DMS 273 (cell line): ENCODE data around the gene HOXC10.
A peak's percentile ranks its signal among the peaks of the same experiment; 100 is the strongest.

Experiments
- DNase-seq: peaks from one replicate; lab custom pipeline; 2025; ENCODE audit not compliant: unreplicated experiment; lab: John Stamatoyannopoulos, UW

The HOXC10 gene

DNA sequence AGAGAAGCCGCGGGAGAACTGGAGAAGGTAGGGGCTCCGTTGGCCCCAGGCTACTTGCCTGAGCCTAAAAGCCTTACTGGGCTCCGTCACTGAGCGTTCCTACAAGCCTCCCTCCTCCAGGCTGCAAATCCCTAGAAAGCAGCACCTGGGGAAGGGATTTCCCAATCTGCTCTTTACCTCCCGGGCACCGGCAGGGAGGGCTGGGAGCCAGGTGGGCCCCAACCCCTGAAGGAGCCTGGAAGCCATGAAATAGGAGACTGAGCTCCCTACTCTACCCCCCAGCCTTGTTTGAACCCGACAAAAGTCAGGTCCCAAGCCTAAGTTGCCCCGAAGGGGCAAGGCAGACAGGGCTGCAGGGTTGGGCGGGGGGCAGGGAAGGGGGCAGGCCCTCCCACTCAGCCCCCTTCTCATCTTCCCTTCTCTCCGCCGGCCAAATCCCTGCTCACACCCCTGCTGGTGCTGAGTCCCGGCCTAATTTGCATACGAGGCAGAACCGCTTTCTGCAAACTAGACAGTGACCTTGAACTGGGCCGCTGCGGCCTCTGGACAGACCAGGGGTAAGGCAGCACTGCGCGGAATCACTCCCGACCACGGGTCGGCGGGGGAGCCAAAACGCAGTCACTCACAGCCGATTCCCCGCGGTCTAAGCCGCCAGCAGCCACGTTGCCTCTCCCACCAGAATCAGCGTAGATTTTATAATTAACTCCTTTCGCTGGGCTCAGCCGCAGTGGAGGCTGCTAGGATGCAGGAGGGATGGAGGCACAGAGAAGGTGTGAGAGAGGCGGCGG lies 34.0 kb upstream of the HOXC10 start:
- peak; percentile 17 for DNase-seq

DNA sequence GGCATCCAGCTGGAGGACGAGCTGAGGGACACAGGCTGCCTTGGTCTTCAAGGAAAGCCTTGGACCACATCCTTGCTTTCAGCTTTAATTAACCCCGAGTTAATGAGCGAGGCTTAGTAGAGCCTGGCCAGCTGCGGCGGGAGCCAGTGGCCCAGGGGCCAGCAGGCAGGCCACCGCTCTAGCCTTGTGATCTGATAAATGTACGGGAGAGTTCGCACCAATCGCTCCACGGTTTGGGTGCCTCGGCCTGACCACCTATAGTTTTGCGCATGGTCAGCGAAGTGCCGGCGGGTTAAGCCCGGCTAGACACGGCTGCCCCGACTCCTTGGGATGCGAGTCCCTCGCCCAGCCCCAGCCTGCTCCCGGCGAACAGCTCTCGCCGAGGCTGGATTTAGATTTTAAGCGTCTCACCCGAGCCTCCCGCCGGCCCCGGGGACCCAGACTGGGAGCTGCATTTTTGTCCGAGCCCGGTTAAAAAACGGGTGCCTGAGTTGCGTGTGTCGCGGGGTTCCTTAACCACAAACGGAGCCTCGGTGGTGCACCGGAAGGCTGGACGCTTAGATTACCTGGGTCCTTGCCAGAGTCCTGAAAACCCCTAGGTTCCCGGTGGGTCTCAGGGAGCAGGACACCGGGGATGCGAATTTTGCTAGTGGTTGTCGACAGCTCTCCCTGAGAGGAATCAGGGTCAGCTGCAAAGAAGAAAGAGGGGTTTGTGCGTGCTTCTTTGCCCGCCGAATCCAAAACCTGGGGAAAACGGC lies 33.2 kb upstream of the HOXC10 start:
- DNase-seq, result no peak

- DNase-seq, result no peak
These were observed 32.6 kb upstream of the HOXC10 start for GRCh38 chr12:53952335-53952694.

DNA sequence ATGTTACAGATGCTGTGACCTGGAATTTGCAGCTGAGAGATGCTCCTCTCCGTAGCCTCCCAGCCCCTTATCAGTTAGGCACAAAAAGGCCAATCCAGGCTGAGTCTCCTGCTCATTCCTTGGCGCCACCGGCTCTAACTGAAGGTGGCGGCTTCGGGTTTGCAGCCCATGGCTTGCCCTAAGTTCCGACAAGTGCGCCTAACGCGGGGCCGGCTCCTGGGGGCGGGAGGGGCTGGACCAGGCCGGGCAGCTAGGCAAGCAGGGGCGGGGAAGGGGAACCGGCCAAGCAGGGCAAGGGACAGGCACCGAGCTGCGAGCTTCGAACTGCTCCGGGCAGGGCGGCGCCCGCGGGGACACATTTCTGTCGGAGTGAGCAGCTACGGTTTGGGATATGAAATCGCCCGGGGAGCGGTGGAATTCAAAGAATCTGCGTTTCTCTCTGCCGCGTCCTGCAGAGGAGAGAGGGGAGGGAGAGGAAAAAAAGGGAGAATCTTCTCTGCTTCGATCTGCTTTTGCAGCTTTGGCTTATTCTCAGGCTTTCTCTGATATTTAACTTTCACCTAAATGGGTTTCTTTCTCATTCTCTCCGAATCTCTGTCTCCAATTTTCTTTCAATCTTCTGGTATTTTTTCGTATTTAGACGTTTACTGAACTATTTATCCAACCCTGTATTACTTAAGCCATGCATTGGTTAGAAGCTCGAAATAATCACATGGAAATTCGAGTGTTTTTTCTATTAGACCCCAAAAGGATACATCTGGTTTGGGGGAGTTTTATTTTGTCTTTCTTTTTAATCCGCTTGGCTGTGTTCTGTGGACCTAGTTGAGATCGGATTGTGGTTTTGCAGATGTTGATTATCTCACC lies 31.8 kb upstream of the HOXC10 start:
- peak; percentile 26 for DNase-seq

DNA sequence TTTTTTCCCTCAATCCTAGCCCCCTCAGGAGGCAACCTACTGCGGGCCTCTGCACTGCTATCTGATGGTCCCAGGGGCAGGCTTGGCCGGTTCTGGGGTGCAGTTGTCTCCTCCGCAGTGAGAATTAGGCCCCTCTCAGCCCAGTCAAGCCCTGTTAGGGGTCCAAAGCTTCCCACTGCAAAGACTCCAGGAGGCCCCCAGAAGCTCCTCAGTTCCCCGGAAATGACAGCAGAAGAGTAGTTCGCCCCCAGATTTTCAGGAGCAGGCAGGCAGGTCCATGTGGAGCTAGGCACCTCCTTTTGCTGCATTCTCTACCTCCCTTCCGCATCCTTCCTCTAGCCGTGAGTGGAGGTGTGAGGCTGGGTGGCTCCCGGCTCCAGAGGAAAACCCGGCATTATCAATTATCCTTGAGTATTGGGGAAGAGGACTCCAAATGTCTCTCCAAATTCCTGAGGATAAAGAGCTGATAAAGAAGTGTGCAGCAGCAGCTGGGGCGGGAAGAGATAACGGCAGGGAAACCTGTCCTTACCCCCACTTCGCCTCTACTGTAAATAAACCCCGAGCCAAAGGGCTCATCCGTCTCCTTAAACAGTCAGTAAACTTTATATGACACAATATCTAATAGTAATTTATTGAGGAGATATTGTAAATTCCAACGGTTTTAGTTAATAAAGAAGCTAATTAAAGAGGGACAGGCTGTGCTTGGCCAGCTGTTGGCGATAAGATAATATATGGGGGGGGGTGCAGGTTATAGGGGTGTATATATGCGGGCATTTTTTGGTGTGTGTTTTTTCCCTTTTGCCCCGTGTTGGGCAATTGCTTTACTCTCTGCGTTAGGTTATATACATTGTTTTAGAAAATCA lies 30.9 kb upstream of the HOXC10 start:
- DNase-seq, result no peak

GRCh38 chr12:53954694-53955035 lies 30.3 kb upstream of the HOXC10 start, which contains the start of gene HOXC12:
Gene HOXC12 (plus strand): TSS chr12:53954903. CDS start chr12:53954930, 27 bp downstream.
- peak; percentile 24 for DNase-seq

GRCh38 chr12:53955036-53955775 lies 29.7 kb upstream of the HOXC10 start:
- no peak for DNase-seq

DNA sequence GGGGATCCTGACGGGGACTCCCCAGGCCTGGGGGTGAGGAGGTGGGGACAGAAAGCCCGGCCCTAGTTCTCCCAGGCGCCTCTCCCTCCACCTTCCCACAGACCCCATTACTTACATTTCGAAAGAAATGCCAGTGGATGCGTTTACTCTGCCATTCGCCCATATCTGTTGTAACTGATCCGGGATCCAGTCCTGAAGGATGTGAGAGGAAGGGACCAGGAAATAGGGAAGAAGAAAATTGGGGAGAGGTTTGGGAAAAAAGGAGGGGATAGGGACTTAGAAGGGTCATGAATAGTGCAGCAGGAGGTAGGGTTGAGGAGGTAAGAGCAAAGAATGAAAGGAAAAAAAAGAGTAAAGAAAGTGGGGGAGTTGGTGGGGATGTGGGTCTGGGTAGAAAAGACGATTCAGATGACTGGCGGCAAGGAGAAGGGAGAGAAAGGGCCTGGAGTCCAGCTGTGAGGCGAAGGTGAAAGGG lies 29.1 kb upstream of the HOXC10 start:
- DNase-seq, result no peak

DNA sequence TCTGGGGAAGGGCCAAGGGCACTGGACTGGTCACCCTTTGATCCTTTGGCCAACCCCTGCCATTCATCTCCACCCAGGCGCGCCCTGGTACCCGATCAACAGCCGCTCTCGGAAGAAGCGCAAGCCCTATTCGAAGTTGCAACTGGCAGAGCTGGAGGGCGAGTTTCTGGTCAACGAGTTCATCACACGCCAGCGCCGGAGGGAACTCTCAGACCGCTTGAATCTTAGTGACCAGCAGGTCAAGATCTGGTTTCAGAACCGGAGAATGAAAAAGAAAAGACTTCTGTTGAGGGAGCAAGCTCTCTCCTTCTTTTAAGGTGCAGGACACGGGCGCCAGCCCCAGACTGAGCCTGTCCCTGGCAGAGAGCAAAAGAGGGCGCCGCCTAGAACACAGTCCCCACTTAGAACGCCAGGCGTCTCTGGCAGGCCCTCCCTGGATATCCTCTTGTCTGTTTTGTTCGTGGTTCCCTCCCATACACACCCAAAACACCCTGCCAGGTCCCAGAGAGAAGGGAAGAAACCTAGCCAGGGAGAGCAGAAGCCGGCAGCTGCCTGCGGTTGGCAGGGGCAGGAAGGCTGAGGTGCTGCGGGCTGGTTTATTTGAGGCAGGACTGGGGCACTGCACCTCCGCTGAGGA lies 28.6 kb upstream of the HOXC10 start:
- DNase-seq, result peak; percentile 28

- DNase-seq, result no peak
These were observed 27.9 kb upstream of the HOXC10 start for GRCh38 chr12:53956914-53957536.

DNA sequence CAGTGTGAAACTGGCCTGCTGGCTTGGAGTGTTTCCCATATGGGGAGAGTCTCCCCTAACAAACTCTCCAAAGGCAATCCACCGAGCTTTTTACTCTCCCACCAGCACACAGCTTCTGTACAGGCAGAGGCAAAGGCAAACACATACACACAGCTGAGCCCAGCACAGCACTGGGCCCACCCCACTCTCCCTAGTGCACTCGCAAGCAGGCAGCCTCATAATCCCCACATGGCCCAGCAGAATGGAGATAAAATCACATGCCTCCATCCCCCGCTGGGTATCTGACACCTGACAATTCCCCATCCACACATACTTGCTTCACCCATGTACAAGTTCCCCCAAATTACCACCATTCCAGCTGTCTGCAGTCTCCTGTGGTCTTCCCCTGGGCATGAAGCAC lies 26.8 kb upstream of the HOXC10 start:
- no peak for DNase-seq

DNA sequence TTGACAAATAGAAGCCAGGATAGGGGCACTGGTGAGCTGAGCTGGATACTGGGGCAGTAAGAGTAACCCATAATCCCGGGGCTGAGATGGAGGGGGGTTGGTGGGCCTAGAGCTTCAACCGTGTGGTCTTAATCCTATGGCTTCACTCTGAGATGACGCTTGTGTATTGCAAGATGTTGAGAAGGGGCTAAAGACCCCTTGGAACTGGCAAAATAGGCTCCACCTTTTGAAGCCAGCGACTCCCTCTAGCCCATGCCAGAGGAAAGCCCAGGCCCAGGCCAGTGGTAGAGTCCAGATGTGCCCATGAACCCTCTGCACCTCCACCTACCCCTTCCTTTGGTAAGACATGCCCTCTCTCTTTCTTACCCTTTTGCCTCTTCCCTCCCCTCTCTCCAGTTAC lies 25.6 kb upstream of the HOXC10 start:
- DNase-seq, result no peak

GRCh38 chr12:53960187-53961024 lies 24.5 kb upstream of the HOXC10 start:
- DNase-seq, result no peak

DNA sequence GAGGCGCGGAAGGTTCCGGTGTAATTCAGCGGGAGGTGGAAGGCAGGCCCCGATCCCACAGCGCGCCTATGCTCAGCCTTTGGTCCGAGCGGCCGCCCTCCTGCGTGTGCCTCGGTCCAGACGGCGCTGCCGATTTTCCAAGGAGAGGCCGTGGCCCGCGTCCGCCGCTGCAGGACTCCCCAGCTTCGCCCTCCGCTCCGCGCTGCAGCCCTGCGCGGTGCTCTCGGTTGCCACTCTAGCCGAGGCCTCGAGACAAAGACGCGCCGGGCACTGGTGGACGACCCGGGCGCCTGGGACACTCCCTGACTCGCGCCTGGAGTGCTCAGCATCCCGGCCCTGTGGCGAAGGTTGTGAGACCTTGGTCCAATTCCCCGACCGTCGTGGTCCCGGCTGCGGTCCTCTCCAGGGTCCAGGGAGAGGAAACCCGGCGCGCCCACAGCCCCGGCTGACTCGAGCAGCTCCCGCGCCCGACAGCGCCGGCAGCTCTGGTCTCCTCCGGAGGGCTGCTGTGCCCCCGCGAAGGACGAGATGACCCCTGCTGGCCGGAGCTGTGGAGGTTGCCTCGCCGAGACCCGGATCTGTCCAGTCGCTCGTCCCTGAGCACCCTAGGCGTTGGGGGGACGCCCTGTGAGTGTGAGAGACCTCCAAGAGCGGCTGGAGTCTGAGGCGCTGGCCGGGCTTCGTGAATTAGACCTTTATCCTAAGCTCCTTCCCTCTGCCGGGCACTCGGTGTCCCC lies 23.8 kb upstream of the HOXC10 start:
- no peak for DNase-seq

- no peak for DNase-seq
These were observed 21.9 kb upstream of the HOXC10 start for GRCh38 chr12:53963005-53963404.

GRCh38 chr12:53963434-53964314 lies 21.3 kb upstream of the HOXC10 start:
- no peak for DNase-seq
